HEK293T (cell line): ENCODE results near the gene TBRG4.

Source experiments
- FOXM1 ChIP-seq: fragments of 450-650 bp; IDR thresholded peaks from 2 replicates; pipeline ENCODE4 v1.6.1; 2017; ENCODE audit warnings: mild to moderate bottlenecking, borderline replicate concordance
- L3MBTL2 ChIP-seq: fragments of 450-650 bp; conservative IDR thresholded peaks from 2 replicates; pipeline ENCODE4 v1.6.1; 2016; ENCODE audit warnings: mild to moderate bottlenecking
- PKNOX1 ChIP-seq: fragments of 450-650 bp; IDR thresholded peaks from 2 replicates; pipeline ENCODE4 v1.6.1; 2016
- SP1 ChIP-seq: fragments of 450-650 bp; IDR thresholded peaks from 2 replicates; pipeline ENCODE4 v1.6.1; 2017
- ZNF384 ChIP-seq: fragments of 450-650 bp; IDR thresholded peaks from 2 replicates; pipeline ENCODE4 v1.6.1; 2016

GRCh38 chr7:45157653-45158401, 46.3 kb upstream of the TBRG4 start, which contains the start of gene RAMP3:
- TF ChIP-seq SP1 (no peak), FOXM1 (no peak), ZNF384 (no peak), L3MBTL2 (no peak), PKNOX1 (no peak)
